B cell (primary cell): ENCODE results near the gene CNST. TPM values are rescaled to one million over a fixed set of nuclear protein-coding genes. Genes with fewer than 3 reads are reported as not detected.

Source experiments
- ATAC-seq: fragments of 200-7000 bp; cut with Tn5 transposase; one replicate; pipeline ENCODE4 v1.10.0; 2021; ENCODE audit warnings: low read depth, mild to moderate bottlenecking, moderate number of reproducible peaks, moderate library complexity
- CTCF ChIA-PET: fragments of 350-600 bp; sonication (Branson Sonifier 250); formaldehyde crosslinking; loops from one replicate; lab custom pipeline; 2021; ENCODE audit warnings: antibody characterized with exemption, inconsistent platforms; lab: Charles Lee
- POLR2A ChIA-PET: fragments of 350-600 bp; sonication (Branson Sonifier 250); formaldehyde crosslinking; loops from one replicate; lab custom pipeline; 2021; ENCODE audit warnings: antibody characterized with exemption; lab: Charles Lee
- DNase-seq: peaks from one replicate; pipeline ENCODE4 v3.0.0; 2013
- H2AFZ ChIP-seq: 2 replicates; pipeline ENCODE4 v1.6.1; 2012; ENCODE audit warnings: mild to moderate bottlenecking, low read depth, low read length; ENCODE audit not compliant: insufficient read depth, poor library complexity, severe bottlenecking
- H3K27ac ChIP-seq, 2 donors: 1 replicate in 1 of 2; 2 replicates in 1 of 2; pipeline ENCODE4 v1.5.1; 2012 to 2013; ENCODE audit warnings: low read length in 2 of 2, mild to moderate bottlenecking in 2 of 2, moderate library complexity in 1 of 2
- H3K27me3 ChIP-seq, 4 experiments: fragments of 200-600 bp in 1 of 4; sonication (generic) in 1 of 4; replicated peaks in 1 of 4; 1 replicate in 2 of 4; 2 replicates in 2 of 4; pipeline versions ENCODE4 v1.6.1 to v1.7.0; 2013 to 2016; ENCODE audit warnings: low read length in 3 of 4, mild to moderate bottlenecking in 2 of 4, mixed read lengths in 1 of 4, moderate library complexity in 1 of 4; ENCODE audit not compliant: insufficient read depth in 4 of 4, control insufficient read depth in 3 of 4; ENCODE audit errors: control extremely low read depth in 1 of 4
- H3K36me3 ChIP-seq, 2 experiments: replicated peaks in 1 of 2; 1 replicate in 1 of 2; 2 replicates in 1 of 2; pipeline versions ENCODE4 v1.6.1 to v1.7.1; 2013; ENCODE audit warnings: low read length in 1 of 2; ENCODE audit not compliant: insufficient read depth in 2 of 2, control insufficient read depth in 1 of 2; ENCODE audit errors: control extremely low read depth in 1 of 2, extremely low read depth in 1 of 2
- H3K4me1 ChIP-seq, 2 donors: fragments of 200-600 bp in 1 of 2; sonication (generic) in 1 of 2; 1 replicate in 1 of 2; 2 replicates in 1 of 2; pipeline versions ENCODE4 v1.5.1 to v1.6.1; 2013 to 2017; ENCODE audit warnings: low read length in 2 of 2; ENCODE audit not compliant: control insufficient read depth in 2 of 2, insufficient read depth in 2 of 2
- H3K4me2 ChIP-seq: replicated peaks from 2 replicates; pipeline ENCODE3; 2012; ENCODE audit warnings: mild to moderate bottlenecking, low read depth, low read length; ENCODE audit not compliant: poor library complexity, severe bottlenecking
- H3K4me3 ChIP-seq, 5 experiments: fragments of 200-600 bp in 1 of 5; sonication (generic) in 1 of 5; 1 replicate in 3 of 5; 2 replicates in 2 of 5; pipeline versions ENCODE4 v1.5.1 to v1.7.0; 2011 to 2016; ENCODE audit warnings: low read length in 4 of 5, mild to moderate bottlenecking in 4 of 5, low read depth in 2 of 5, control low read depth in 1 of 5, moderate library complexity in 1 of 5; ENCODE audit not compliant: insufficient read depth in 1 of 5; ENCODE audit errors: control extremely low read depth in 1 of 5, extremely low read depth in 1 of 5
- H3K79me2 ChIP-seq: fragments of 200-600 bp; sonication (generic); one replicate; pipeline ENCODE4 v1.6.0; 2016; ENCODE audit warnings: low read length; ENCODE audit not compliant: control insufficient read depth, insufficient read depth
- H3K9ac ChIP-seq: fragments of 200-600 bp; sonication (generic); 2 replicates; pipeline ENCODE4 v1.6.1; 2017; ENCODE audit warnings: mild to moderate bottlenecking, low read length, moderate library complexity
- H3K9me3 ChIP-seq, 3 donors: one replicate each; pipeline versions ENCODE4 v1.6.1 to v1.7.1; 2013; ENCODE audit warnings: low read length in 2 of 3; ENCODE audit not compliant: control insufficient read depth in 2 of 3, insufficient read depth in 1 of 3; ENCODE audit errors: control extremely low read depth in 1 of 3
- H4K20me1 ChIP-seq: 2 replicates; pipeline ENCODE4 v1.6.0; 2012; ENCODE audit warnings: mild to moderate bottlenecking, low read length; ENCODE audit not compliant: insufficient read depth, control insufficient read depth, poor library complexity, severe bottlenecking
- H3K27ac Mint-ChIP-seq: one replicate; pipeline ENCODE4 v1.8.0; 2021; ENCODE audit warnings: mixed read lengths
- H3K27me3 Mint-ChIP-seq: one replicate; pipeline ENCODE4 v1.8.0; 2021; ENCODE audit warnings: mixed read lengths
- H3K4me1 Mint-ChIP-seq: one replicate; pipeline ENCODE4 v1.8.0; 2021; ENCODE audit warnings: mixed read lengths
- H3K4me3 Mint-ChIP-seq: one replicate; pipeline ENCODE4 v1.8.0; 2021; ENCODE audit warnings: mixed read lengths
- H3K9me3 Mint-ChIP-seq: one replicate; pipeline ENCODE4 v1.8.0; 2022; ENCODE audit warnings: mixed read lengths; ENCODE audit not compliant: insufficient read depth
- CTCF ChIP-seq: fragments of 200-600 bp; IDR thresholded peaks from one replicate; pipeline ENCODE4 v1.8.0; 2022; ENCODE audit warnings: antibody characterized with exemption, mild to moderate bottlenecking
- EZH2 ChIP-seq: IDR thresholded peaks from 2 replicates; pipeline ENCODE4 v1.6.1; 2012; ENCODE audit warnings: borderline replicate concordance, low read depth, mild to moderate bottlenecking, moderate library complexity, low read length; ENCODE audit not compliant: insufficient read depth, poor library complexity, severe bottlenecking
- WGBS: methylation state at CpG from one replicate; pipeline ENCODE4 v1.1.5; 2013; ENCODE audit warnings: missing lambda C conversion rate; ENCODE audit not compliant: insufficient coverage; 5-methylcytosine and 5-hydroxymethylcytosine counted together
- intact Hi-C: fragments of 100-400 bp; cut with micrococcal nuclease; formaldehyde crosslinking; loops from one replicate; pipeline ENCODE4 v1.10.0; 2022
- polyA plus RNA-seq: library from polyadenylated mRNA; depleted of rRNA; stranded (reverse); fragments of >200 nt; gene quantifications from 2 replicates; pipeline ENCODE4 v1.2.3, GENCODE V29; 2012
- total RNA-seq, 2 donors: library from RNA; stranded (reverse); fragments of 120-200 nt in 1 of 2; gene quantifications; 1 replicate in 1 of 2; 2 replicates in 1 of 2; pipeline versions ENCODE4 v1.2.3 to v1.2.4, GENCODE V29; 2013 to 2022

CNST gene
- total and polyA plus RNA-seq, 2 donors (not counting 1 experiment from before 2014, with no cell fraction given) = 26.9 to 54.0 TPM

DNA sequence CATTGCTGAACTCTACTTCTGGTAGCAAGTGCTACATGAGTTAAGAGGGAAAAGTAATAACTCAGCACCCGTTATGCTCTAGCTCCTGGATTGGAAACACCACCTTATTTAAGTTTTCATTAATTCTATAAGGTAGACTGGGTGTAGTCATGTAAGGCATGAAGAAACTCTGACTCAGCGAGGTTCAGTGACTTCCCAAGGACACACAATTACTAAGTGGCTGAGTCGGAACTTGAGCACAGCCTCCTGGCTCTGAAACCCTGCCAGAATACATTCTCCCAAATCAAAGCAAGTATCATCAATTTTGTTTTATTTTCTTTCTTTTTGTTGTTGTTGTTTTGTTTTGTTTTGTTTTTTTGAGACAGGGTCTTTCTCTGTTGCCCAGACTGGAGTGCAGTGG, 128.9 kb downstream of the CNST start:
- ChIA-PET CTCF (no interaction called here), POLR2A (no interaction called here)
- H3K79me2 ChIP-seq = no peaks in the 10 kb centered on the region
- Mint-ChIP-seq H3K27ac (no peak overlapping the region), H3K9me3 (peaks cover 2% of the 10 kb centered on the region), H3K4me1 (peaks cover 7% of the 10 kb centered on the region), H3K4me3 (no peak overlapping the region), H3K27me3 (no peaks in the 10 kb centered on the region)
- no peaks in the 10 kb centered on the region for H3K36me3 ChIP-seq
- H3K27ac ChIP-seq = no peak overlapping the region
- H3K4me1 ChIP-seq = peaks cover 6 to 15% of the 10 kb centered on the region in 2 donors
- H3K9ac ChIP-seq = no peak overlapping the region
- intact Hi-C loops = loop anchor here (5.0 kb wide), 3 partner anchors 128 to 1543 kb away; partner anchors contain the start of genes AHCTF1, CNST, KIF26B and TFB2M
- ATAC-seq (no peak), DNase-seq (no peak)
- H4K20me1 ChIP-seq = no peaks in the 10 kb centered on the region
- WGBS = no CpG with 5 or more reads among the region's 3 CpGs
- no peak overlapping the region for H3K4me3 ChIP-seq
- H3K27me3 ChIP-seq = no peaks in the 10 kb centered on the region
- H3K9me3 ChIP-seq = peaks cover 0 to 11% (median 2%) of the 10 kb centered on the region in 3 donors
- no peak overlapping the region for H3K4me2 ChIP-seq
- no peak overlapping the region for H2AFZ ChIP-seq
- no peak for TF ChIP-seq CTCF
- no peak for TF ChIP-seq EZH2

DNA sequence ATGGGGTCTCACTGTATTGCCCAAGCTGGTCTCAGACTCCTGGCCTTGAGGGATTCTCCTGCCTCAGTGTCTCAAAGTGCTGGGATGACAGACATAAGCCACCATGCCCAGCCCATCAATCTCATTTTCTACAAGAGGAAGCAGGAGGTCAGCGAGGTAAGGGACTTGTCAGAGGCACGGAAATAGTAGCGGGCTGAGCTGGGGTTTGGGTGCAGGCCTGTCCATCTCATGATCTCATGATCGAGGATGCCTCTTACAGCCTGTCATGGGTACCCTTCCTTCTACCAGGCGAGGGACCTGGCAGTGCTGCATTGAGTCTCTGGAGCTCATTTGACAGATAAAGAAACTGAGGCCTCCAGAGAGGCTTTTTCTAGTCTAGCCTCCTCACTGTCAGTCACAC, 129.4 kb downstream of the CNST start:
- WGBS = 100% methylated on average over 5 of the region's 5 CpGs
- Histone ChIP-seq H3K4me3 (no peak overlapping the region), H3K9ac (no peak overlapping the region), H3K36me3 (no peaks in the 10 kb centered on the region), H3K79me2 (no peaks in the 10 kb centered on the region), H3K27ac (no peak overlapping the region), H2AFZ (no peak overlapping the region), H3K4me1 (peaks cover 6 to 15% of the 10 kb centered on the region in 2 donors), H4K20me1 (no peaks in the 10 kb centered on the region), H3K27me3 (no peaks in the 10 kb centered on the region), H3K9me3 (peaks cover 0 to 11% (median 2%) of the 10 kb centered on the region in 3 donors), H3K4me2 (no peak overlapping the region)
- Mint-ChIP-seq H3K27ac (no peak overlapping the region), H3K4me1 (peaks cover 7% of the 10 kb centered on the region), H3K4me3 (no peak overlapping the region), H3K9me3 (peaks cover 2% of the 10 kb centered on the region), H3K27me3 (no peaks in the 10 kb centered on the region)
- intact Hi-C loops = loop anchor here (5.0 kb wide), 3 partner anchors 128 to 1543 kb away; partner anchors contain the start of genes AHCTF1, CNST, KIF26B and TFB2M
- DNase-seq (no peak), ATAC-seq (no peak)
- ChIA-PET POLR2A (no interaction called here), CTCF (no interaction called here)
- TF ChIP-seq CTCF (no peak), EZH2 (no peak)
